GM21515 (cell line): ENCODE data around the gene NXT1.

Experiments used
- ATAC-seq: cut with Tn5 transposase; IDR thresholded peaks from one replicate; pipeline ENCODE4 v1.9.1; 2021; ENCODE audit not compliant: unreplicated experiment

The NXT1 gene

GRCh38 chr20:23358923-23359593, 8.5 kb downstream of the NXT1 start:
- no peak for ATAC-seq

- ATAC-seq: no peak
Observed at GRCh38 chr20:23360531-23360930, 9.9 kb downstream of the NXT1 start.

DNA sequence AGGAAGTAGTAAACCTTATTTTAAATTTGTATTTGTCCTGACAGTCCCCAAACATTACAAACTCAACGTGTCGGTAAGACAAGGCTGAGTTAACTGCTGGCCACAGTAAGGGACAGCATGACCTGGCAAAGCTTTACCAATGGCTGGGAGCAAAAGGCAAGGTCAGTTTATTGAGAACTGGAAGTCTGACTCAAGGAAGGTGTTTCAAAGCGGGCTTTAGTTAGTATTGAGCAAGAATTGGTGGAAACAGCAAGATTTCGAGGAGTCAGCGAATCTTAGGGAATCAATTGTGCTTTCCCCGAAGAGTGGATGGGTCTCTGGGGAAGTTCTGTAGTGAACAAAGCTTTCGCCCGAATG, 10.5 kb downstream of the NXT1 start:
- ATAC-seq: no peak

DNA sequence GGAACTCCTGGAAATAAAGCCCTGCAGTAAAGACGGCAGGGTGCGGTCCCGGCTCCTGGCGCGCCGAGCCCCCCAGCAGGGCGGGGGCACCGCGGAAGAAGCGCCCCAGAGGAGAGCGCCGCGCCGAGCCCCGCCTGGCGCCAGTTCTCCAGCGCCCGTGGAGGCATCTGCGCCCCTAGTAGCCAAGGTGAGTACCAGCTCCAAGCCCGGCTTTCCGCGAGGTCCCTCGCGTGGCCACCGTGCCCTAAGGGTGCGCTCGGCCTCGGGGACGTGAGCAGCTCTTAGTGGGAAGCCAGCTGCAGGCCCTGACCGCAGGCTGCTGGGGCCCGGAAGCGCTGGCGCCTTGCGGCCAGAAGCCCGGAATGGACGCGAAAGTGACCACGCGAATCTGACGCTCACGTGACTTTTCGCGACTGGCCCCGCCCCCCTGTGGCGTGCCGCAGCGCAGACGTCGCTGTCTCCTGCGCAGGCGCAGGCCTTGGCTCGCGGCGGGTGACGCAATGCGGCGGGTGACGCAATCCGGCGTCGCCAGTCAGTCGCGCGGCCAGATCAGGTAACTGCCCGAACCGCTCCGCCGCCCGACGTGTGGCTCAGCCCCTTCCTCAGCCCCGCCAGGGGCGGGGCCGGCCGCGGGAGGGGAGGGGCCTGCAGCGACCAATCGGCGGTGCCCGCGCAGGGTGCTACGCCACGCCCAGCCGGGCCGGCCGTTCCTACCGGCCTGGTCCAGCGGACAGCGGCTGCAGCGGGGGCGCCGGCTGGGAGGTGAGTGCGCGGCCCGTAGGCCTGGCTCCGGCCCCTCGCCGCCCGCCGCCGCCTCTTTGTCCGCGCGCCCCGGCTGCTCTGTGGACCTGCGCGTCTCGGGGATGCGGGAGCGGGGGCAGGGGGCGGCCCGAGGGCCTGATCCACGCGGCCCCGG, 11.1 kb downstream of the NXT1 start, which contains the start of gene GZF1:
TSS of gene GZF1 (plus strand) at position 707 of the 916 bp plus-strand sequence. CDS start 2,202 bp downstream, outside the sequence.
- ATAC-seq: peak; percentile 66

- ATAC-seq: peak; percentile 3
Observed at GRCh38 chr20:23362392-23363256, 12.0 kb downstream of the NXT1 start.

DNA sequence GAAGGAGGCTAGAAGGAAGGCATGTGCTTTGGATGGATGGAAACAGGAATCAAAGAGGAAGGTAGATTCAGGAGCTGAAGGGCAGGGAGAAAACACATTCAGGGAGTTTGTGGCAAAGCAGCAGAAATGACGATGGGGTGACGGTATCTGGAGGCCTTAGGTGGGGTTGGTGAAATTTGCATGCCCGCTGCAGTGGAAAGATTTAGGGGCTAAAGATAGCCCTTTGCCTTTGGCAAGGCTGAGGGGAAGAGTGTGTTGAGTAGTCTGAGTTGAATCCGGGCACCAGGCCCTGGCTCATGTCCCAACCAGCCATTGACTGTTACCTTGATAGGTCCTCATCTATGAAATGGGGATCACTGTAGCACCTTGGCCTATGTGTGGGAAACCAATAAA, 12.7 kb downstream of the NXT1 start:
- ATAC-seq: no peak

- ATAC-seq: no peak
Observed at GRCh38 chr20:23365390-23366165, 15.0 kb downstream of the NXT1 start.

GRCh38 chr20:23366384-23366783, 15.8 kb downstream of the NXT1 start:
- ATAC-seq: no peak

GRCh38 chr20:23367770-23368169, 17.2 kb downstream of the NXT1 start:
- ATAC-seq: no peak

DNA sequence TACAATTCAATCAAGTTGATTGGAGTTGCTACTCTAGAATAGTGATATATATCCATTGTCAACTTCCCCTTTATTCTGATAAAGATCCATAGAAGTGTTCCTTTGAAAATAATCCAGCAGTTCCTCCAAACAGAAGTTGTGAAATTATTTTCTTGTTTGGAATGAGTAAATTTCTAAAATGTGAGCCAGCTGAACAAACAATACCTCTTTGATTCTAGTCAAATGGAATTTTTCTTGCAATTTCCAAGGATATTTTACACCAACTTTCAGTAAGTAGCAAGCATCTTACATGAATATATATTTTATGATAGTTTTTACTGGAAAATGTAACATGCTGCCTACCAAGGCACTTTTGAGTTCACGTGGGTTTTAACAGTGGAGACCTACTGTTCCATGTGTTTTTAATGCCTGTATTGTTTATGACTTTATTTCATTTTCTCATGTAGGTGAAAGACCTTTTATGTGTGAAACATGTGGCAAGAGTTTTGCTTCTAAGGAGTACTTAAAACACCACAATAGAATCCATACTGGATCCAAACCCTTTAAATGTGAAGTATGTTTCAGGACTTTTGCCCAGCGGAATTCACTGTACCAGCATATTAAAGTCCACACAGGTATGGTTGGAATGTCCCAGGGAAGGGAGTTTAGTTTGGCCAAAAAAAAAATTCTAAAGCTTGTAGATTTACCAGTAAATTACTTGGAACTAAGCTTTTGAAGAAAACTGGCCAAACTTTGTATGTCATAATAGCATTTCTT, 17.9 kb downstream of the NXT1 start:
- no peak for ATAC-seq

GRCh38 chr20:23369072-23369823, 18.7 kb downstream of the NXT1 start:
- ATAC-seq: no peak

DNA sequence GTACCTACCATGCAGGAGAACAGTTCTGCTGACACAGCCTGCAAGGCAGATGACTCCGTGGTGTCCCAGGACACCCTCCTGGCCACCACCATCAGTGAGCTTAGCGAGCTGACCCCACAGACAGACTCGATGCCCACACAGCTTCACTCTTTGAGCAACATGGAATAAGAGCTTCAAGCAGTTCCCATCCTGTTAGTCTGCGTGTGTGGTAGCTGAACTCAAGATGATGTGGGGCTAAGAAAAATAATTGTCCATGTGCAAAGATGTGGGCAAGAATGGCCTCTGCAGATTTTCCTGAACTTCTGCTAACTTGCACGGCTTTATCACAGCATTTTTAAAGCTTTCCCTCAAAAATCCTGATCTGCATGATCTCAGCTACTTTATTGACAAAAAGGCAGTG, 19.7 kb downstream of the NXT1 start:
- no peak for ATAC-seq

DNA sequence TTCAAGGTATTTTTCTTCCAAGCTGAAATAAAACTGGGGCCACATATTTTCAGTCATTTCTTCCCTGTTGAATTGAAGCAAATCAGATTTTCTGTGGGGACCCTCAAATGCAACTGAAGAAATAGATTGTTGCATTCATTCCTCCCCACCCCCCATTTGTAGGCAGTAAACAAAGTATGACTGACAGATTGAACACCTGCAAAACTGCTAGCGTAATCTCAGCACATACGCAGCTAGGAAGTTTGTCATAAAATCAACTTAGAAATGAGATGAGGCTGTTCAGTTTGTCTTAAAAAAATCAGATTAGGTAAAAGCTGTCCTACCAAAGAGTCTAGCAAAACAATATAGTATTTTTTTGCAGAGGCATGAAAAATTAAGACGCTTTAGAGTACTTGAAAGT, 20.3 kb downstream of the NXT1 start:
- ATAC-seq: no peak

DNA sequence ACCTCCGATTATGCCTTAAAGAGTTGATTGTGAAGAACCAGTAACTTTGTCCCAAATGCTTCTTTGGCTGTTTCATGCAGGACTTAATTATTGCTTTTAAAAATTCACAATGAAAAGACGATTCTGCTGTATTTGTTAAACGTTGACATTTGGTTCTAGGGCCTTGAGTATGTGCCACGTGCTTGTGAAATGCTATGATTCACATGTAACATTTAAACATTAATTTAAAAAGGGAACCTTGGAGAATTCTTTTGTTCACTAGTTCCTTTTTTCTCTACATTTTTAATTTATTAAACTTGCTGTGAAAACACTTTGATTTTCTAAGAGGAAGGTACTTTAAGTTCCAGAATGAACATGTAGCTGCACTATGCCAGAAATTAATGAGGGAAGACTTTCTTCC, 20.9 kb downstream of the NXT1 start:
- ATAC-seq: no peak

- ATAC-seq: no peak
Observed at GRCh38 chr20:23374441-23374840, 23.9 kb downstream of the NXT1 start.

DNA sequence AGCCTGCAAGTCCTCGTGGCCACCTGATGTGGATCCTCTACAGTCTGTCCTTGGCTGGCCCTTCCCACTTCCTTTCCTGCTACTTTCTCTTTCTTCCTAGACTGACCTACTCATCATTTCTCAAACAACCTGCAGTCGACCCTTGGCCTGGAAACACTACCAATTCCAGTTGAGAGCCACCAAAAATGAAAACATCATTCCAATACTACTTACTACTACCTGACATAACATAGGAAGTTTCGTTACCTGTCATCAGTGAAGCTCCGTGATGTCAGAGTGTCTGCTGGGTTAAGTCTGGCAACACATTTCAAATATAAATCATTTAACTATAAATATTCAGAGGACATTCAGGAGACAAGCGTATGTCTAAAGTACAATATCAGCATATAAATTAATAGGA, 25.2 kb downstream of the NXT1 start:
- ATAC-seq: no peak

DNA sequence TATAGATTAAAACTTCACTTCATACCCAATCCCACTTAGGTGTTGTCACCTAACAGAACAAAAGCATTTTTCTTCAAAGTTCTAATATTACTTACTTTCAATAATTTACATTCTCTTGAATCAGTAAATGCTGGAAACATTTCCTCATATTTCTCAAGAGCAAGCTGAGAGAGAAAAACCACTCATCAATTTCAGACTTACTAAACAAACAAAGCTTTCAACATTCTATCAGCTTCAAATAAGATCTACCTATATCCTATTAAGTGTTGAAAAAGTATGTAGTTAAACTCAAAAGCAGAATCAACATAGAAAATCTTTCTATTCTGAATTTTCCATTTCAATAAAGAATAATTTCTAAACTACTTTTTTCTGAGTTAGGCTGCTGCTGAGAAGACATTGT, 29.2 kb downstream of the NXT1 start:
- no peak for ATAC-seq

- ATAC-seq: no peak
Observed at GRCh38 chr20:23381876-23382275, 31.3 kb downstream of the NXT1 start.
